Measurements from ENCODE around the gene SLC35E3.

SLC35E3 gene

DNA sequence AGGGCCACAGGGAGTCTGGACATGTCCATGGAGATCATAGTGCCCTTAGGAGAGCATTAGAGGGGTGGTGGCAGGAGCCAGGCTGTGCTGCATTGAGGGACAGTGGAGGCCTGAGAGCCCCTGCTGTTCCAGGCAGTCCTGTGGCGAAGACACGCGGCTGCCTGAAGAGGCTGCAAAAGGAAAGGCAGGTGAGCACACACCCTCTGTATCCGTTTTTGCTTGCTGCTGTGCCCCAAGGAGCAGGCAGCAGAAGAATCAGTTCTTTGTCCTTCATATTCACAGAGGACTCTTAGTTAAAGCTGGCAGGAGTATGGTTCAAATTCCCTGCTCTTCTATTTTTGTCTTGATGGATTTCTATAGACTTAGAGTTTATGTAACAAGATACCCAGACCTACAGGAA is 4.5 kb downstream of the SLC35E3 start:
- Histone ChIP-seq H3K9ac (ENCODE audit: low read depth in 1 of 2, low read length in 2 of 2) (no peak overlapping the region), H3K9me3 (ENCODE audit: control insufficient read depth in 2 of 2, low read length in 2 of 2) (no peaks in the 10 kb centered on the region), H3K4me3 (ENCODE audit: low read length in 2 of 2) (no peak overlapping the region), H3K4me1 (ENCODE audit: control insufficient read depth in 2 of 2, insufficient read depth in 2 of 2, low read length in 2 of 2) (peaks cover 7 to 10% of the 10 kb centered on the region in 2 donors), H3K27me3 (ENCODE audit: control insufficient read depth in 2 of 2, insufficient read depth in 2 of 2, low read length in 2 of 2) (no peaks in the 10 kb centered on the region), H3K27ac (ENCODE audit: low read depth in 2 of 2, low read length in 2 of 2) (no peak overlapping the region), H3K36me3 (ENCODE audit: control insufficient read depth in 2 of 2, insufficient read depth in 2 of 2, low read length in 2 of 2) (peaks cover 11 to 26% of the 10 kb centered on the region in 2 donors)

DNA sequence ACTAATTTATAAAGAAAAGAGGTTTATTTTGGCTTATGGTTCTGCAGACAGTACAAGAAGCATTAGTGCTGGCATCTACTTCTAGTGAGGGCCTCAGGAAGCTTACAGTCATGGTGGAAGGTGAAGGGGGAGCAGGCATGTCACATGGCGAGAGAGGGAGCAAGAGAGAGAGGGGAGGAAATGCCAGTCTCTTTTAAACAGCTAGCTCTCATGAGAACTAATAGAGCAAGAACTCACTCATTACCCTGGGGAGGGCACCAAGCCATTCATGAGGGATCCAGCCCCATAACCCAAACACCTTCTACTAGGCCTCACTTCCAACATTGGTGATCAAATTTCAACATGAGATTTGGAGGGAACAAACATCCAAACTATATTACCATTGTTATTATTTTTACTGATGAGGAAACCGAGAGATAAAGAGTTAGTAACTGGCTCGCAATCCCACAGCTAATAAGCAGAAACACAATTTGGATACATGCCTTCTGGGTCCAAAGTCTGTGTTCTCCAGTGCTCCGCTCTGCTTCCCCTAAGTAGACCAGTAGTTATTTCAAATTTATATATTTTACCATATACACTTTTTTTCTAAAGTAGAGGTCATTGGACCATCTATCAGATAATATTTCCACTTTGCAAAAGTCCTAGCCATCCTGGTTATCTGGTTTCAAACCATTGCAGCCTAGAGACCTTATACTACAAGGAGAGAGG is 9.7 kb downstream of the SLC35E3 start:
- H3K4me1 ChIP-seq (ENCODE audit: control insufficient read depth in 2 of 2, insufficient read depth in 2 of 2, low read length in 2 of 2), result no peaks in the 10 kb centered on the region
- no peak overlapping the region for H3K4me3 ChIP-seq (ENCODE audit: low read length in 2 of 2)
- no peaks in the 10 kb centered on the region for H3K9me3 ChIP-seq (ENCODE audit: control insufficient read depth in 2 of 2, low read length in 2 of 2)
- H3K36me3 ChIP-seq (ENCODE audit: control insufficient read depth in 2 of 2, insufficient read depth in 2 of 2, low read length in 2 of 2), result peaks cover 11 to 26% of the 10 kb centered on the region in 2 donors
- H3K27me3 ChIP-seq (ENCODE audit: control insufficient read depth in 2 of 2, insufficient read depth in 2 of 2, low read length in 2 of 2), result no peaks in the 10 kb centered on the region
- H3K9ac ChIP-seq (ENCODE audit: low read depth in 1 of 2, low read length in 2 of 2), result no peak overlapping the region
- H3K27ac ChIP-seq (ENCODE audit: low read depth in 2 of 2, low read length in 2 of 2), result no peak overlapping the region

DNA sequence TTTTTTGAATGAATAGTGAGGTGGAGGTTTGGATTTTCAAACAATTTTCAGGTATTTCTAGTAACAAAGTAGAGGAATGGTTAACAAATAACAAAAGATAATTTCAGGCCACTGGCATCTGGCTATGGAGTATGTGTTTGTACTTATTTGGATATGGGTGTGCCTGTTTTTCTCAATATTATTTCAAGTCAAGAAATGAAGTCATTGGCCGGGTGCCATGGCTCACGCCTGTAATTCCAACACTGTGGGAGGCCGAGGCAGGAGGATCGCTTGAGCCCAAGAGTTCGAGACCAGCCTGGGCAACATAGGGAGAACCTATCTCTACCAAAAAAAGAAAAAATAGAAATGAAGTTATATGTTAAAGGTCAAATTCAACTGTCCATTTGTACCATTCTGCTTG is 13.9 kb downstream of the SLC35E3 start:
- H3K9ac ChIP-seq (ENCODE audit: low read depth in 1 of 2, low read length in 2 of 2), result no peak overlapping the region
- no peak overlapping the region for H3K4me3 ChIP-seq (ENCODE audit: low read length in 2 of 2)
- H3K9me3 ChIP-seq (ENCODE audit: control insufficient read depth in 2 of 2, low read length in 2 of 2), result no peaks in the 10 kb centered on the region
- no peaks in the 10 kb centered on the region for H3K4me1 ChIP-seq (ENCODE audit: control insufficient read depth in 2 of 2, insufficient read depth in 2 of 2, low read length in 2 of 2)
- H3K36me3 ChIP-seq (ENCODE audit: control insufficient read depth in 2 of 2, insufficient read depth in 2 of 2, low read length in 2 of 2), result peaks cover 7 to 25% of the 10 kb centered on the region in 2 donors
- H3K27ac ChIP-seq (ENCODE audit: low read depth in 2 of 2, low read length in 2 of 2), result no peak overlapping the region
- no peaks in the 10 kb centered on the region for H3K27me3 ChIP-seq (ENCODE audit: control insufficient read depth in 2 of 2, insufficient read depth in 2 of 2, low read length in 2 of 2)

DNA sequence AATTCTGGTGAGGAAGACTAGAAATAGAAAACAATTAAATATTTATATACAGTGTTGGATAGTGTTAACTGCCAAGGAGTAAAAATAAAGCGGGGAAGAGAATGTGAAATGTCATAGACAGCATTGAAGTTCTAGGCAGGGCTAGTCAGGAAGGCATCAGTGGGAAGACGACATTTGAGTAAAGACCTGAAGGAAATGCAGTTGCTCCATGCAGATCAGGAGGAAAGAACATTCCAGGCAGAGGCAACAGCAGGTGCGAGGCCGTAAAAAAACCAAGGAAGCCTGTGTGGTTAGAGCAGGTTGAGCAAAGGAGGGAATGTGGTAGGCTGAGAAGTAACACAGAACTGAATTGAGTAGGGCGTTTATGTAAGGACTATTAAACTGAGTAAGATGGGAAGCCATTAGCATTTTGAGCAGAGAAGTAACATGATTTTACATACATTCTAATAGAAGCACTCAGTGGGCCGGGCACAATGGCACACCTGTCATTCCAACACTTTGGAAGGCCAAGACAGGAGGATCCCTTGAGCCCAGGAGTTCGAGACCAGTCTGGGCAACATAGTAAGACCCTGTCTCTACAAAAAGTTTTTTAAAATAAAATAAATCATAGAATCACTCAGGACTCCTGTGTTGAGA is 14.9 kb downstream of the SLC35E3 start:
- Histone ChIP-seq H3K9me3 (ENCODE audit: control insufficient read depth in 2 of 2, low read length in 2 of 2) (no peaks in the 10 kb centered on the region), H3K4me1 (ENCODE audit: control insufficient read depth in 2 of 2, insufficient read depth in 2 of 2, low read length in 2 of 2) (no peaks in the 10 kb centered on the region), H3K27me3 (ENCODE audit: control insufficient read depth in 2 of 2, insufficient read depth in 2 of 2, low read length in 2 of 2) (no peaks in the 10 kb centered on the region), H3K4me3 (ENCODE audit: low read length in 2 of 2) (no peak overlapping the region), H3K27ac (ENCODE audit: low read depth in 2 of 2, low read length in 2 of 2) (no peak overlapping the region), H3K36me3 (ENCODE audit: control insufficient read depth in 2 of 2, insufficient read depth in 2 of 2, low read length in 2 of 2) (peaks cover 3 to 15% of the 10 kb centered on the region in 2 donors), H3K9ac (ENCODE audit: low read depth in 1 of 2, low read length in 2 of 2) (no peak overlapping the region)

DNA sequence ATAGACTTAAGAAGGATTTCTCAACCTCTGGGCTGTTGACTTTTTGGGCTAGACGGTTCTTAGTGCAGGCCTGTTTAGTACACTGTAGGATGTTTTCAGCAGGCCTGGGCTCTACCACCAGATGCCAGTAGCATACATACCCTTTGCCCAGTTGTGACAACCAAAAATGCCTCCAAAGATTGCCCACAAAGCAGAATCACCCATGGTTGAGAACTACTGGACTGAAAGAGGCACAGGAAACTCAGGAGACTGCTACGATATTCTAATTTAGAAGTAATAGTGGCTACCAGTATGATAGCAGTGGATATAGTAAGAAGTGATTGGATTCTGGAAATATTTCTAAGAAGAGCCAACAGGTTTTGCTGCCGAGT is 15.5 kb downstream of the SLC35E3 start:
- H3K4me3 ChIP-seq (ENCODE audit: low read length in 2 of 2), result no peak overlapping the region
- no peaks in the 10 kb centered on the region for H3K9me3 ChIP-seq (ENCODE audit: control insufficient read depth in 2 of 2, low read length in 2 of 2)
- H3K9ac ChIP-seq (ENCODE audit: low read depth in 1 of 2, low read length in 2 of 2), result no peak overlapping the region
- H3K4me1 ChIP-seq (ENCODE audit: control insufficient read depth in 2 of 2, insufficient read depth in 2 of 2, low read length in 2 of 2), result no peaks in the 10 kb centered on the region
- H3K27ac ChIP-seq (ENCODE audit: low read depth in 2 of 2, low read length in 2 of 2), result no peak overlapping the region
- no peaks in the 10 kb centered on the region for H3K27me3 ChIP-seq (ENCODE audit: control insufficient read depth in 2 of 2, insufficient read depth in 2 of 2, low read length in 2 of 2)
- peaks cover 3 to 15% of the 10 kb centered on the region in 2 donors for H3K36me3 ChIP-seq (ENCODE audit: control insufficient read depth in 2 of 2, insufficient read depth in 2 of 2, low read length in 2 of 2)

DNA sequence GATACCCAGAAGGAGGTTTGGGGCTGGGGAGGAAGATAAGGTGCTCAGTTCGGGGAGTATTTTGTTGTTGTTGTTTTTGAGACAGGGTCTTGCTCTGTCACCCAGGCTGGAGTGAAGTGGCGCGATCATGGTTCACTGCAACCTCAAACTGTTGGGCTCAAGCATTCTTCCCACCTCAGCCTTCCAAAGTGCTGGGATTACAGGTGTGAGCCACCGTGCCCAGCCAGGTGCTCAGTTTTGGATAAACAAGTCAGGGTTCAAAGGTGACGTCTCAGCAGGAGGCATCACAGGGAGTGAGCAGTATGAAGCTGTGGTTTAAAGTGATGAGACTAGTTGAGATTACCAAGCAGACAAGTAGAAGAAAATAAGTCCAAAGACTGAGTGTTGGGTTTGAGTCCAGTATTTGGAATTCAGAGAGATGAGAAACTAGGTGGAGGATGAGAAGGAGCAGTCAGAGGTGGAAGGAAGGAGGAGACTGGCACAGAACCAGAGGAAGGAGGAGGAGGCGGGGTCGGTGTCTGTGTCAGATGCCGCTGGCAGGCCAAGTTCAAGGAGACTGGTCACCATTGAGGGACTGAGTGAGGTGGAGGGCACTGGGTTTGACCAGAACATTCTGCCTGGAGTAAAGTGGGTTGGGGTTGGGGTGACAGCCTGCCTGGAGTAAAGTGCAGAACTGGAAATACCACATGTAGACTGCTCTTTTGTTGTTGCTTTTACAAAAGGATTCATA is 16.1 kb downstream of the SLC35E3 start:
- H3K36me3 ChIP-seq (ENCODE audit: control insufficient read depth in 2 of 2, insufficient read depth in 2 of 2, low read length in 2 of 2), result peaks cover 3 to 18% of the 10 kb centered on the region in 2 donors
- no peaks in the 10 kb centered on the region for H3K27me3 ChIP-seq (ENCODE audit: control insufficient read depth in 2 of 2, insufficient read depth in 2 of 2, low read length in 2 of 2)
- H3K9me3 ChIP-seq (ENCODE audit: control insufficient read depth in 2 of 2, low read length in 2 of 2), result no peaks in the 10 kb centered on the region
- no peaks in the 10 kb centered on the region for H3K4me1 ChIP-seq (ENCODE audit: control insufficient read depth in 2 of 2, insufficient read depth in 2 of 2, low read length in 2 of 2)
- no peak overlapping the region for H3K4me3 ChIP-seq (ENCODE audit: low read length in 2 of 2)
- H3K9ac ChIP-seq (ENCODE audit: low read depth in 1 of 2, low read length in 2 of 2), result no peak overlapping the region
- H3K27ac ChIP-seq (ENCODE audit: low read depth in 2 of 2, low read length in 2 of 2), result no peak overlapping the region

DNA sequence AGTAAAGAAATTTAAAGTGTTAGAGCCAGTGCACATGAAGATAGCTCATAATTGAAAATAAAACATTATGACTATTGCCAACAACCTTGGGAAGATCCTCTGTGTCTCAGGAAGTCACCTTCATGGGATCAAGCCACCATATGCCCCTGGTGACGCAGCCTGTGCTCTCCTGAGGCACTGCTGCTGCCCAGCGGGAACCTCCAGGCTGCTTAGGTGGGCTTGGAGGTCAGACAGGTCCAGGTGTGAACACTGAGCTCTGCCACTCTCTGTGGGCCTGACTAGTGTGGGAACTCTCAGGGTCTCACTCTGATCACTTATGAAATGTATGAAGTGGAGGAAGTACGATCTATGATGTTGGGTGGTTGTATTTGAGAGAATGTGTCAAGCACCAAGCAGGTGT is 16.7 kb downstream of the SLC35E3 start:
- H3K36me3 ChIP-seq (ENCODE audit: control insufficient read depth in 2 of 2, insufficient read depth in 2 of 2, low read length in 2 of 2), result peaks cover 3 to 16% of the 10 kb centered on the region in 2 donors
- H3K4me1 ChIP-seq (ENCODE audit: control insufficient read depth in 2 of 2, insufficient read depth in 2 of 2, low read length in 2 of 2), result no peaks in the 10 kb centered on the region
- H3K4me3 ChIP-seq (ENCODE audit: low read length in 2 of 2), result no peak overlapping the region
- no peak overlapping the region for H3K9ac ChIP-seq (ENCODE audit: low read depth in 1 of 2, low read length in 2 of 2)
- H3K9me3 ChIP-seq (ENCODE audit: control insufficient read depth in 2 of 2, low read length in 2 of 2), result no peaks in the 10 kb centered on the region
- no peaks in the 10 kb centered on the region for H3K27me3 ChIP-seq (ENCODE audit: control insufficient read depth in 2 of 2, insufficient read depth in 2 of 2, low read length in 2 of 2)
- H3K27ac ChIP-seq (ENCODE audit: low read depth in 2 of 2, low read length in 2 of 2), result no peak overlapping the region

DNA sequence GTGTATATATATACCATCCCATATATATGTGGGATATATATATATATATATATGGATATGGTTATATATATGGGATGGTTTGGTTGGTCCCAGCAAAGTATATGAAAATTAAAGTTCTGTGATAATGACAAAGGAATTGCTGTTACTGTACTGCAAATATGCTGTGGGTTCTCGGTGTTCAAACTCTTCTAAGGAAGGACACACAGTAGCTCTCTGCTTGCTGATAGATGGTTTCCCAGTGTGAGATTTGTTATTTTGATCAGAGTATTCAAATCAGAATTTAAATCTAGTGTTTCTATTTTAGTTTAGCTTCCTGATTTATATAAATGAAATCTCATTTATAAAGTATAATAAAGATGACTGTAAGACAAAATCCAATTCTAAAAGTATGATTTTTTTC is 19.7 kb downstream of the SLC35E3 start:
- Histone ChIP-seq H3K36me3 (ENCODE audit: control insufficient read depth in 2 of 2, insufficient read depth in 2 of 2, low read length in 2 of 2) (peaks cover 3 to 16% of the 10 kb centered on the region in 2 donors), H3K4me1 (ENCODE audit: control insufficient read depth in 2 of 2, insufficient read depth in 2 of 2, low read length in 2 of 2) (no peaks in the 10 kb centered on the region), H3K9me3 (ENCODE audit: control insufficient read depth in 2 of 2, low read length in 2 of 2) (no peaks in the 10 kb centered on the region), H3K4me3 (ENCODE audit: low read length in 2 of 2) (no peak overlapping the region), H3K9ac (ENCODE audit: low read depth in 1 of 2, low read length in 2 of 2) (no peak overlapping the region), H3K27me3 (ENCODE audit: control insufficient read depth in 2 of 2, insufficient read depth in 2 of 2, low read length in 2 of 2) (no peaks in the 10 kb centered on the region), H3K27ac (ENCODE audit: low read depth in 2 of 2, low read length in 2 of 2) (no peak overlapping the region)

DNA sequence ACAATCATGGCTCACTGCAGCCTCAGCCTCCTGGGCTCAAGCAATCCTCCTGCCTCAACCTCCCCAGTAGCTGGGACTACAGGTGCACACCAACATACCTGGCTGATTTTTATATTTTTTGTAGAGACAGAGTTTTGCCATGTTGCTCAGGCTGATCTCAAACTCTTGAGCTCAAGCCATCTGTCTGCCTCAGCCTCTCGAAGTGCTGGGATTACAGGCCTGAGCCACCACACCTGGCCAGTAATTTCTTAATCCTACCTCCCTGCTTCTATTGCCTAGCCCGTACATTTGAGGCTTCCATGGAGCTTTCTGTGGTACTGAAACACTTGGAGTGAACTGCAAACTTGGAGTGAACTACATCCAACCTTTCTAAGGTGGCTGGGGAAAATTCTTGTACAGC is 20.7 kb downstream of the SLC35E3 start:
- peaks cover 0 to 8% of the 10 kb centered on the region in 2 donors for H3K36me3 ChIP-seq (ENCODE audit: control insufficient read depth in 2 of 2, insufficient read depth in 2 of 2, low read length in 2 of 2)
- H3K27me3 ChIP-seq (ENCODE audit: control insufficient read depth in 2 of 2, insufficient read depth in 2 of 2, low read length in 2 of 2), result no peaks in the 10 kb centered on the region
- no peak overlapping the region for H3K9ac ChIP-seq (ENCODE audit: low read depth in 1 of 2, low read length in 2 of 2)
- H3K4me1 ChIP-seq (ENCODE audit: control insufficient read depth in 2 of 2, insufficient read depth in 2 of 2, low read length in 2 of 2), result no peaks in the 10 kb centered on the region
- no peaks in the 10 kb centered on the region for H3K9me3 ChIP-seq (ENCODE audit: control insufficient read depth in 2 of 2, low read length in 2 of 2)
- H3K27ac ChIP-seq (ENCODE audit: low read depth in 2 of 2, low read length in 2 of 2), result no peak overlapping the region
- no peak overlapping the region for H3K4me3 ChIP-seq (ENCODE audit: low read length in 2 of 2)

DNA sequence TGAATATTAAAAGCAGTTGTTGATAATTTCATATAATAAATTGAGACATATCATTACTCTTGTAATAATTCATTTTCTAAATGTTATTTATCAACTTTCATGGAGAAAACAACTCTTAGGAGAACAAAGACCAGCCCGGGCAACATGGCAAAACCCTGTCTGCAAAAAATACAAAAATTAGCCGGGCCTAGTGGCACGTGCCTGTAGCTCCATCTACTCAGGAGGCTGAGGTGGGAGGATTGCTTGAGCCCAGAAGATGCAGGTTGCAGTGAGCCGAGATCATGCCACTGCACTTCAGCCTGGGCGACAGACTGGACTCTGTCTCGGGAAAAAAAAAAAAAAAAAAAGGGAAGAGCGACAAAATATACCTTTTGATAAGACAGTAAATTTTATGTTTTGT is 21.2 kb downstream of the SLC35E3 start:
- no peak overlapping the region for H3K4me3 ChIP-seq (ENCODE audit: low read length in 2 of 2)
- no peak overlapping the region for H3K27ac ChIP-seq (ENCODE audit: low read depth in 2 of 2, low read length in 2 of 2)
- H3K36me3 ChIP-seq (ENCODE audit: control insufficient read depth in 2 of 2, insufficient read depth in 2 of 2, low read length in 2 of 2), result peaks cover 0 to 6% of the 10 kb centered on the region in 2 donors

More for the DNA sequence above, 21.2 kb downstream of the SLC35E3 start:
- no peaks in the 10 kb centered on the region for H3K27me3 ChIP-seq (ENCODE audit: control insufficient read depth in 2 of 2, insufficient read depth in 2 of 2, low read length in 2 of 2)
- H3K9me3 ChIP-seq (ENCODE audit: control insufficient read depth in 2 of 2, low read length in 2 of 2), result no peaks in the 10 kb centered on the region
- H3K9ac ChIP-seq (ENCODE audit: low read depth in 1 of 2, low read length in 2 of 2), result no peak overlapping the region
- H3K4me1 ChIP-seq (ENCODE audit: control insufficient read depth in 2 of 2, insufficient read depth in 2 of 2, low read length in 2 of 2), result no peaks in the 10 kb centered on the region

All from mucosa of rectum (tissue), 2 donors.